ENCODE results near the gene MYCBP2. TPM values are rescaled to one million over a fixed set of nuclear protein-coding genes. Genes with fewer than 3 reads are reported as not detected.
A peak's percentile ranks its signal among the peaks of the same experiment; 100 is the strongest.

Gene MYCBP2
- total RNA-seq, 1 donor, result 155 TPM

GRCh38 chr13:77036279-77036678, 290.6 kb downstream of the MYCBP2 start:
- DNase-seq (ENCODE audit: insufficient read length, low spot score, missing footprints), result no peak
- Histone ChIP-seq H2AFZ (ENCODE audit: low read length) (no peak overlapping the region), H3K36me3 (ENCODE audit: insufficient read depth, low read length) (no peaks in the 10 kb centered on the region), H3K9me3 (ENCODE audit: low read depth, low read length) (no peaks in the 10 kb centered on the region), H3K27ac (ENCODE audit: low read depth, low read length) (no peak overlapping the region), H3K4me1 (ENCODE audit: insufficient read depth, low read length) (peaks cover 15% of the 10 kb centered on the region), H3K4me2 (ENCODE audit: insufficient read depth, low read length) (no peak overlapping the region), H3K79me2 (ENCODE audit: insufficient read depth, low read length) (no peaks in the 10 kb centered on the region), H4K20me1 (ENCODE audit: insufficient read depth, low read length) (peaks cover 2% of the 10 kb centered on the region), H3K27me3 (ENCODE audit: insufficient read depth, low read length) (no peaks in the 10 kb centered on the region), H3K4me3 (ENCODE audit: insufficient read depth, low read length) (no peak overlapping the region)
- no peak for TF ChIP-seq CTCF (IDR thresholded peaks at IDR 0.05; ENCODE audit: extremely low read depth, low read depth, low read length)

DNA sequence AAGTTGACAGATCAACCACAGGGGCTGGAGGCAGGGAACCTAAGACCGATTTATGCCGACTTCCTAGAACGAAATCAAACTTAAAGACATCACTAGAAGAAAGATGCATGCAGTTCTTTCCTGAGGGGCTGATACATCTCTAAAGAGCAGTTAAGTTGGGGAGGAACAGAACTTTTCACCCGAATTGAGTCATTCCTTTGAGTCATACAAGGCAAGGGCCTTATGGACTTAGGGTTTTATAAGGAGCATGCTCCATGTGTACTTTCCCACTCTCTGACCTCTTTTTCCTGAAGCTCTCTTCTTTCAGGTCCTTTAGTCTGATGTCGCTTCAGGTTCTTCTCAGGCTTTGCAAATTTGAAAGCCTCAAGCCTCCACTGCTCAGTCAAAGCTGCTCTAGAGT, 292.0 kb downstream of the MYCBP2 start:
- peak; percentile 65 for DNase-seq (ENCODE audit: insufficient read length, low spot score, missing footprints)
- Histone ChIP-seq H3K9me3 (ENCODE audit: low read depth, low read length) (no peaks in the 10 kb centered on the region), H3K36me3 (ENCODE audit: insufficient read depth, low read length) (no peaks in the 10 kb centered on the region), H4K20me1 (ENCODE audit: insufficient read depth, low read length) (peaks cover 2% of the 10 kb centered on the region), H3K4me2 (ENCODE audit: insufficient read depth, low read length) (no peak overlapping the region), H3K27ac (ENCODE audit: low read depth, low read length) (no peak overlapping the region), H3K4me3 (ENCODE audit: insufficient read depth, low read length) (no peak overlapping the region), H2AFZ (ENCODE audit: low read length) (peak overlapping the region; percentile 1), H3K79me2 (ENCODE audit: insufficient read depth, low read length) (no peaks in the 10 kb centered on the region), H3K27me3 (ENCODE audit: insufficient read depth, low read length) (no peaks in the 10 kb centered on the region), H3K4me1 (ENCODE audit: insufficient read depth, low read length) (peaks cover 15% of the 10 kb centered on the region)
- no peak for TF ChIP-seq CTCF (IDR thresholded peaks at IDR 0.05; ENCODE audit: extremely low read depth, low read depth, low read length)

- Histone ChIP-seq H3K27ac (ENCODE audit: low read depth, low read length) (no peak overlapping the region), H3K27me3 (ENCODE audit: insufficient read depth, low read length) (no peaks in the 10 kb centered on the region), H3K36me3 (ENCODE audit: insufficient read depth, low read length) (no peaks in the 10 kb centered on the region), H3K4me3 (ENCODE audit: insufficient read depth, low read length) (no peak overlapping the region), H3K9me3 (ENCODE audit: low read depth, low read length) (no peaks in the 10 kb centered on the region), H3K4me2 (ENCODE audit: insufficient read depth, low read length) (no peak overlapping the region), H2AFZ (ENCODE audit: low read length) (no peak overlapping the region), H4K20me1 (ENCODE audit: insufficient read depth, low read length) (peaks cover 2% of the 10 kb centered on the region), H3K4me1 (ENCODE audit: insufficient read depth, low read length) (peaks cover 15% of the 10 kb centered on the region), H3K79me2 (ENCODE audit: insufficient read depth, low read length) (no peaks in the 10 kb centered on the region)
- no peak for TF ChIP-seq CTCF (IDR thresholded peaks at IDR 0.05; ENCODE audit: extremely low read depth, low read depth, low read length)
- peak; percentile 81 for DNase-seq (ENCODE audit: insufficient read length, low spot score, missing footprints)
Observed at GRCh38 chr13:77033717-77034302, 293.1 kb downstream of the MYCBP2 start.

GRCh38 chr13:77031656-77032243, 295.1 kb downstream of the MYCBP2 start:
- DNase-seq (ENCODE audit: insufficient read length, low spot score, missing footprints), result no peak
- Histone ChIP-seq H3K79me2 (ENCODE audit: insufficient read depth, low read length) (peaks cover 2% of the 10 kb centered on the region), H2AFZ (ENCODE audit: low read length) (no peak overlapping the region), H3K4me1 (ENCODE audit: insufficient read depth, low read length) (peaks cover 24% of the 10 kb centered on the region), H3K4me2 (ENCODE audit: insufficient read depth, low read length) (no peak overlapping the region), H3K9me3 (ENCODE audit: low read depth, low read length) (no peaks in the 10 kb centered on the region), H3K27ac (ENCODE audit: low read depth, low read length) (no peak overlapping the region), H3K36me3 (ENCODE audit: insufficient read depth, low read length) (no peaks in the 10 kb centered on the region), H4K20me1 (ENCODE audit: insufficient read depth, low read length) (peaks cover 2% of the 10 kb centered on the region), H3K4me3 (ENCODE audit: insufficient read depth, low read length) (no peak overlapping the region), H3K27me3 (ENCODE audit: insufficient read depth, low read length) (no peaks in the 10 kb centered on the region)
- TF ChIP-seq CTCF (IDR thresholded peaks at IDR 0.05; ENCODE audit: extremely low read depth, low read depth, low read length), result no peak

Data from osteoblast (primary cell).